Gastrocnemius medialis (tissue), 4 donors: Measurements from ENCODE around the gene CADPS. TPM values are rescaled to one million over a fixed set of nuclear protein-coding genes. Genes with fewer than 3 reads are reported as not detected.

Source experiments
- ATAC-seq, 2 donors: fragments of 150-250 bp; one replicate each; pipeline ENCODE4 v1.9.1; 2016
- DNase-seq, 2 donors: peaks; one replicate each; pipeline ENCODE4 v3.0.0-alpha.2; 2019
- H3K27ac ChIP-seq, 4 donors: fragments of 200-600 bp; sonication (generic); 1 replicate in 1 of 4; 2 replicates in 3 of 4; pipeline ENCODE4 v1.5.1; 2016 to 2018; ENCODE audit warnings: mild to moderate bottlenecking in 2 of 4, moderate library complexity in 1 of 4
- H3K27me3 ChIP-seq, 3 donors: fragments of 200-600 bp; sonication (generic) in 2 of 3; 1 replicate in 1 of 3; 2 replicates in 2 of 3; pipeline versions ENCODE4 v1.5.1 to v1.6.0; 2016 to 2019; ENCODE audit warnings: mild to moderate bottlenecking in 1 of 3, moderate library complexity in 1 of 3
- H3K36me3 ChIP-seq, 2 donors: fragments of 200-600 bp; sonication (generic) in 1 of 2; one replicate each; pipeline ENCODE4 v1.5.1; 2017 to 2018
- H3K4me1 ChIP-seq, 2 donors: fragments of 200-600 bp; sonication (generic) in 1 of 2; one replicate each; pipeline ENCODE4 v1.5.1; 2016 to 2017; ENCODE audit warnings: mild to moderate bottlenecking in 2 of 2
- H3K4me3 ChIP-seq, 4 donors: fragments of 200-600 bp; sonication (generic) in 3 of 4; 1 replicate in 1 of 4; 2 replicates in 3 of 4; pipeline ENCODE4 v1.5.1; 2016 to 2019; ENCODE audit warnings: mild to moderate bottlenecking in 2 of 4
- H3K9me3 ChIP-seq, 3 donors: fragments of 200-600 bp; sonication (generic) in 2 of 3; 1 replicate in 1 of 3; 2 replicates in 2 of 3; pipeline ENCODE4 v1.5.1; 2016 to 2019
- POLR2A ChIP-seq, 2 donors: fragments of 450-650 bp; IDR thresholded peaks; one replicate each; pipeline ENCODE4 v1.6.1; 2017; ENCODE audit warnings: antibody characterized with exemption in 2 of 2, mild to moderate bottlenecking in 2 of 2, moderate library complexity in 2 of 2
- in situ Hi-C, 4 donors: fragments of 200-750 bp; cut with MboI; loops; one replicate each; pipeline versions ENCODE4 v1.15.0 to v1.8.0; 2017; ENCODE audit warnings: low sequenced_read_pairs in 4 of 4
- intact Hi-C: fragments of 100-400 bp; cut with DNase I; formaldehyde crosslinking; loops from one replicate; pipeline ENCODE4 v1.15.1; 2023; ENCODE audit warnings: low total_unique reads
- total RNA-seq, 4 donors: library from RNA; depleted of rRNA; stranded (reverse); fragments of >200 nt; gene quantifications; one replicate each; pipeline versions ENCODE4 v1.1.0 to v1.2.3, GENCODE V29; 2016
- TF ChIP-seq, protein P1 (sequence below), 5 experiments: fragments of 450-650 bp in 3 of 5; fragments of 200-600 bp in 2 of 5; sonication (generic) in 2 of 5; IDR thresholded peaks in 4 of 5; conservative IDR thresholded peaks in 1 of 5; 1 replicate in 4 of 5; 2 replicates in 1 of 5; pipeline ENCODE4 v1.5.1; 2016 to 2019; ENCODE audit warnings: antibody characterized with exemption in 5 of 5, mild to moderate bottlenecking in 3 of 5, moderate library complexity in 3 of 5

CADPS gene
- total RNA-seq, 4 donors from 2014 or later = 2.1 TPM; not detected in 3

DNA sequence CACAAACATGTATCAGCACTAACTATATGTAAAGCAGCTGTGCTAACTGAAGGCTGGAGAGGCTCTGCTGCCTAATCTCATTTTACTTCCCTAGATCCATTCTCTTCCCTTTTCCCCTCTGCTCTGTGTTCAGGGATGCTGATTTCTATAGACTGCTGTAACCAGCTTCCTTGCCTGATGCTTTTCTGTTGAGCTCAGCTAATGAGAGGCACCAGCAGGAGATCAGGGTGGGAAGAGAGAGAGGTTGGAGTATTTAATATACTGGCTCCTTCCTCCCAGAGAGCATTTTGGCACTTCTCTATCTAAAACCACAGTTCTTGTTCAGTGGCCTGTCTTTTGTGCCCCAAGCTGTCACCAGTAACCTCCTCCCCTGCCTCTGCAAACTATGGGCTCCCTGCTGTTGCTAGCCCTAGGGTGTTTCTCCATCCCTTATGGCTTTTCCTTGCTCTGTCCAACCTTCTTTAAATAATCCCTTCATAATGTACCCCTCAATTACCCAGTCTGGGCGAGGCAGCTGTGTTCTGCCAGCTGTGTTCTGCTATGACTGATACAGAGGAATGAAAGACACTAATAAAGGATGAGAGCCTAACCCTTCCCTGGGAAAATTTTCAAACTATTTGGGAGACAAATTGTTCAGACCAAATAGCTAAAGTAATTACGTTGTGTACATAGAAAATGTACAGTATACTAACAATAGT is 69.5 kb downstream of the CADPS start:
- Histone ChIP-seq H3K4me1 (no peaks in the 10 kb centered on the region), H3K27me3 (no peaks in the 10 kb centered on the region), H3K27ac (no peak overlapping the region), H3K9me3 (no peaks in the 10 kb centered on the region), H3K36me3 (no peaks in the 10 kb centered on the region), H3K4me3 (no peak overlapping the region)
- TF ChIP-seq POLR2A (IDR thresholded peaks at IDR 0.05) = no peak
- TF ChIP-seq, protein P1, sequence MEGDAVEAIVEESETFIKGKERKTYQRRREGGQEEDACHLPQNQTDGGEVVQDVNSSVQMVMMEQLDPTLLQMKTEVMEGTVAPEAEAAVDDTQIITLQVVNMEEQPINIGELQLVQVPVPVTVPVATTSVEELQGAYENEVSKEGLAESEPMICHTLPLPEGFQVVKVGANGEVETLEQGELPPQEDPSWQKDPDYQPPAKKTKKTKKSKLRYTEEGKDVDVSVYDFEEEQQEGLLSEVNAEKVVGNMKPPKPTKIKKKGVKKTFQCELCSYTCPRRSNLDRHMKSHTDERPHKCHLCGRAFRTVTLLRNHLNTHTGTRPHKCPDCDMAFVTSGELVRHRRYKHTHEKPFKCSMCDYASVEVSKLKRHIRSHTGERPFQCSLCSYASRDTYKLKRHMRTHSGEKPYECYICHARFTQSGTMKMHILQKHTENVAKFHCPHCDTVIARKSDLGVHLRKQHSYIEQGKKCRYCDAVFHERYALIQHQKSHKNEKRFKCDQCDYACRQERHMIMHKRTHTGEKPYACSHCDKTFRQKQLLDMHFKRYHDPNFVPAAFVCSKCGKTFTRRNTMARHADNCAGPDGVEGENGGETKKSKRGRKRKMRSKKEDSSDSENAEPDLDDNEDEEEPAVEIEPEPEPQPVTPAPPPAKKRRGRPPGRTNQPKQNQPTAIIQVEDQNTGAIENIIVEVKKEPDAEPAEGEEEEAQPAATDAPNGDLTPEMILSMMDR (IDR thresholded peaks at IDR 0.05 in 4 of 5, conservative IDR thresholded peaks at IDR 0.05 in 1 of 5) = no peak
- no peak for ATAC-seq
- in situ Hi-C loops (loop anchor here in 1 of 4 donors (25.0 kb wide), 1 partner anchor 107 kb away; no protein-coding TSS in a partner anchor), intact Hi-C loops (no loop called here)
- no peak for DNase-seq

DNA sequence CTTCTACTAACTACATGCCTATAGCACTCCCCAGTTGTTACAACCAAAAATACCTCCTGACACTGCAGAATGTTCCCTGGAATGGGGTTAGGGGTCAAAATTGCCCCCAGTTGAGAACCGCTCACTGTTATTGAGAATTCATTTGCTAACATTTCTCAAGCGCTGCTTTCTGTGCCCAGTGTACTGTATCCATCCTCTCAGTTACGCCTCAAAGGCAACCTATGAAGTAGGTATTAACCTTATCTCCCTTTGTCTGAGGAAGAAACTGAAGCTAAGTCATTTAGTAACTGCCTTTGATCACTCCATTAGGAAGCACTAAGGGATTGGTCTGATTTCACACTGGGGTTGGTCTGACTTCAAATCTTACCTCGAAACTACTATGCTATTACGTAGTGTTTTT is 70.1 kb downstream of the CADPS start:
- Histone ChIP-seq H3K4me3 (no peak overlapping the region), H3K4me1 (no peaks in the 10 kb centered on the region), H3K36me3 (no peaks in the 10 kb centered on the region), H3K27ac (no peak overlapping the region), H3K9me3 (no peaks in the 10 kb centered on the region), H3K27me3 (no peaks in the 10 kb centered on the region)
- in situ Hi-C loops (loop anchor here in 1 of 4 donors (25.0 kb wide), 1 partner anchor 107 kb away; no protein-coding TSS in a partner anchor), intact Hi-C loops (no loop called here)
- ATAC-seq = no peak
- TF ChIP-seq, protein P1 (IDR thresholded peaks at IDR 0.05 in 4 of 5, conservative IDR thresholded peaks at IDR 0.05 in 1 of 5) = no peak
- TF ChIP-seq POLR2A (IDR thresholded peaks at IDR 0.05) = no peak
- no peak for DNase-seq

DNA sequence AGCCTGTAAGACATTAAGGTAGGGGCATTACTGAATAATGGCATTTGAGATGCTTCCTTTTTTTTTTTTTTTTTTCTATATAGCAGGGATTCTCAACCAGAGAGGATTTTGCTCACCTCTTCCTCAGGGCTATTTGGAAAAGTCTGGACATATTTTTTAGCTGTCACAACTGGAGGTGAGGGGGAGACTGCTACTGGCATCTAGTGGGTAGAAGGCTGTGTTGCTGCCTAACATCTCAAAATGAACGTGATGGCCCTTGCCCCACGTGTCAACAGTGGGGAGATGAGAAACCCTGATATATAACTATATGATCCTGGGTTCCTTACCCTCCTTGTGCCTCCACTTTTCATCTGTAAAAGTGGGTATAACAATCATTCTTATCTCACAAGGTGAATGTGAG is 71.9 kb downstream of the CADPS start:
- DNase-seq (no peak), ATAC-seq (no peak)
- no peak overlapping the region for H3K27ac ChIP-seq
- H3K27me3 ChIP-seq = no peaks in the 10 kb centered on the region
- no peaks in the 10 kb centered on the region for H3K9me3 ChIP-seq
- H3K4me1 ChIP-seq = no peaks in the 10 kb centered on the region
- H3K36me3 ChIP-seq = no peaks in the 10 kb centered on the region
- intact Hi-C loops = no loop called here
- in situ Hi-C loops = loop anchor here in 1 of 4 donors (25.0 kb wide), 1 partner anchor 109 kb away; no protein-coding TSS in a partner anchor
- no peak for TF ChIP-seq POLR2A (IDR thresholded peaks at IDR 0.05)
- TF ChIP-seq, protein P1 (IDR thresholded peaks at IDR 0.05 in 4 of 5, conservative IDR thresholded peaks at IDR 0.05 in 1 of 5) = no peak
- H3K4me3 ChIP-seq = no peak overlapping the region

DNA sequence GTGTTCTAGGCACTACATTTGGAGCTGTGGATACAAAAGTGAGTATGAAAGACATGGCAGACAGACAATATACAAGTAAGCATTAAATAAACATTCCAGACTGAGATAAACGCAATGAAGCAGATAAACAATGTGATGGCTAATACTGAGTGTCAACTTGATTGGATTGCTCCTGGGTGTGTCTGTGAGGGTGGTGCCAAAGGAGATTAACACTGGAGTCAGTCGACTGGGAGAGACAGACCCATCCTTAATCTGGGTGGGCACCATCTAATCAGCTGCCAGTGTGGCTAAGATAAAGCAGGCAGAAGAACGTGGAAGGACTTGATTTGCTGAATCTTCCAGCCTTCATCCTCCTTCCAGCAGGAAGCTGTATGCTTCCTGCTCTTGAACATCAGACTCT is 77.2 kb downstream of the CADPS start:
- no peak for DNase-seq
- no peak for ATAC-seq
- Histone ChIP-seq H3K9me3 (no peaks in the 10 kb centered on the region), H3K27me3 (no peaks in the 10 kb centered on the region), H3K4me1 (no peaks in the 10 kb centered on the region), H3K27ac (no peak overlapping the region), H3K4me3 (no peak overlapping the region), H3K36me3 (no peaks in the 10 kb centered on the region)
- in situ Hi-C loops = no loop called here
- TF ChIP-seq, protein P1 (IDR thresholded peaks at IDR 0.05 in 4 of 5, conservative IDR thresholded peaks at IDR 0.05 in 1 of 5) = no peak
- TF ChIP-seq POLR2A (IDR thresholded peaks at IDR 0.05) = no peak
- intact Hi-C loops = no loop called here
